Mucosa of rectum (tissue), 2 donors: ENCODE data around the gene ZNF468.
"Not testable (repeated sequence)": the region's sequence is repeated elsewhere in the genome, so short reads cannot be mapped to it uniquely, and the experiment has no call there.

ENCODE experiments used
- H3K27ac ChIP-seq, 2 donors: one replicate each; pipeline ENCODE4 v1.7.0; 2013; ENCODE audit warnings: inconsistent platforms in 2 of 2, low read depth in 2 of 2, low read length in 2 of 2
- H3K27me3 ChIP-seq, 2 donors: one replicate each; pipeline ENCODE4 v1.7.0; 2013; ENCODE audit warnings: low read length in 2 of 2; ENCODE audit not compliant: control insufficient read depth in 2 of 2, insufficient read depth in 2 of 2
- H3K36me3 ChIP-seq, 2 donors: one replicate each; pipeline ENCODE4 v1.7.0; 2013; ENCODE audit warnings: low read length in 2 of 2; ENCODE audit not compliant: control insufficient read depth in 2 of 2, insufficient read depth in 2 of 2
- H3K4me1 ChIP-seq, 2 donors: one replicate each; pipeline ENCODE4 v1.7.0; 2013; ENCODE audit warnings: low read length in 2 of 2, mild to moderate bottlenecking in 1 of 2; ENCODE audit not compliant: control insufficient read depth in 2 of 2, insufficient read depth in 2 of 2
- H3K4me3 ChIP-seq, 2 donors: one replicate each; pipeline ENCODE4 v1.7.0; 2013; ENCODE audit warnings: low read length in 2 of 2
- H3K9ac ChIP-seq, 2 donors: one replicate each; pipeline ENCODE4 v1.7.0; 2013; ENCODE audit warnings: low read length in 2 of 2, low read depth in 1 of 2, mild to moderate bottlenecking in 1 of 2
- H3K9me3 ChIP-seq, 2 donors: one replicate each; pipeline ENCODE4 v1.7.0; 2013; ENCODE audit warnings: low read length in 2 of 2; ENCODE audit not compliant: control insufficient read depth in 2 of 2
- donor health status: healthy.
- donor health status: Normal muscosa, but diverticular disease.

ZNF468 gene

GRCh38 chr19:52857378-52858191, at the start of gene ZNF468:
ZNF468 (minus strand) TSS chr19:52857619; CDS start chr19:52854272, 3,347 bp downstream.
- Histone ChIP-seq H3K9ac (peak within 1 kb of the TSS; percentile 73 to 84), H3K27ac (peak within 1 kb of the TSS; percentile 44 to 61), H3K36me3 (peaks cover 8 to 12% of the 10 kb centered on the region in 2 donors)

DNA sequence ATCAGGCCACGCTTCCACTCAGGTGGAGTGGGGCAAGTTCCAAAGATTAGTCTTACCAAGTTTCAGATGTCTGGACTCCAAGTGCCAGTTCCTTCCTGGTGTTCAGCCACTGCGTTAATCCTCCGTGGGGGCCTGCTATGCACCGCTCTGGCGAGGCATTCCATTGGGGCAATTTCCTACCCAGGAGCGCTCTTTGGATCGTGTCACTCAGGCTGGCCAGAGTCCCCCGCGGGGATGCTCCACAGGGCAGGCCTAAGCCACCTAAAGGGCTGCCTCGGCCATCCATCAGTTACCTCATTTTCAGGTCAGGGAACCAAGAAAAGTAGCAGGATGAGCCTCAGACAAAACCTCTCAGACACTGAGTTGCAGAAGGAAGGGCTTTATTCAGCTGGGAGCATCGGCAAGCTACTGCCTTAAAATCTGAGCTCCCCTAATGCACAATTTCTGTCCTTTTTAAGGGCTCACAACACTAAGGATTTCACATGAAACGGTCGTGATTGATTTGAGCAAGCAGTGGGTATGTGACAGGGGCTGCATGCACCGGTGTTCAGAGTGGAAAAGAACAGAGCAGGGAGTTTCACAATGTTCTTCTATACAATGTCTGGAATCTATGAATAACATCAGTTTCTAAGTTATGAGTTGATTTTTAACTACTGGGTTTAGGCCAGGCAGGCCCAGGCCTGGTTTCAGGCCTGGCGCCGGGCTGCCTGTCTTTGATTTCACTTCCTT, 46.8 kb upstream of the ZNF468 start:
- H3K27me3 ChIP-seq, H3K9ac ChIP-seq, H3K4me1 ChIP-seq, H3K27ac ChIP-seq, H3K9me3 ChIP-seq, H3K4me3 ChIP-seq: not testable (repeated sequence)
- peaks cover 24 to 29% of the 10 kb centered on the region in 2 donors for H3K36me3 ChIP-seq

More at GRCh38 chr19:52857378-52858191, at the start of gene ZNF468:
- H3K4me1 ChIP-seq, H3K9me3 ChIP-seq, H3K27me3 ChIP-seq: not testable (repeated sequence)
- H3K4me3 ChIP-seq: peak within 1 kb of the TSS; percentile 78 to 89

DNA sequence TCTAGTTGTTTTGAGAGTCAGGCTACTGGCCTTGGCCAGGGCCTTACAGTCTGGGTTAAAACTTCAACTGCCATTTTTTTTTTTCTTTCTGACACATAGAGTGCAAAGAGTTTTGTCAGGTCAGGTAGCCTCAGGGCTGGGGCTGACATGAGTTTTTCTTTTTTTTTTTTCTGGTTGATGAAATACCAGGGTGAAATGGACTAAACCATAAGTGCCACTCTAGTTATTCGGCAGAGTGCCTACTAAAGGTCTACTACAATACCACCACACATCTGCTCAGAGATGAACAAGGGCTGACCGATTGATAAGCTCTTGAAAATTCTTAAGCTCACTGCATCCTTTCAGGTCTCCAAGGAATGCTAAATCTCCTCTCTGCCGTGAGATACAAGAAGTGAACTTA, 44.4 kb upstream of the ZNF468 start:
- H3K36me3 ChIP-seq: peaks cover 8 to 10% of the 10 kb centered on the region in 2 donors
- no peak overlapping the region for H3K4me3 ChIP-seq
- H3K27ac ChIP-seq: no peak overlapping the region
- H3K9ac ChIP-seq: no peak overlapping the region
- H3K27me3 ChIP-seq: no peaks in the 10 kb centered on the region
- peaks cover 3% of the 10 kb centered on the region in 2 donors for H3K4me1 ChIP-seq
- H3K9me3 ChIP-seq: peaks cover 0 to 9% of the 10 kb centered on the region in 2 donors

- not testable (repeated sequence) for H3K9ac ChIP-seq, H3K27ac ChIP-seq
These were observed 41.2 kb upstream of the ZNF468 start for GRCh38 chr19:52898596-52898995.

GRCh38 chr19:52898101-52898500, 40.7 kb upstream of the ZNF468 start:
- H3K9ac ChIP-seq: no peak overlapping the region

More at GRCh38 chr19:52898596-52898995, 41.2 kb upstream of the ZNF468 start:
- not testable (repeated sequence) for H3K9me3 ChIP-seq, H3K27me3 ChIP-seq, H3K4me1 ChIP-seq, H3K36me3 ChIP-seq, H3K4me3 ChIP-seq

GRCh38 chr19:52897138-52897935, 39.9 kb upstream of the ZNF468 start, which contains the start of gene ZNF320:
ZNF320 (minus strand) TSS chr19:52897635; CDS start chr19:52890255, 7,380 bp downstream.
- H3K27ac ChIP-seq: peak within 1 kb of the TSS; percentile 87 to 96
- no peaks in the 10 kb centered on the region for H3K36me3 ChIP-seq
- H3K4me3 ChIP-seq: peak within 1 kb of the TSS; percentile 76 to 98
- H3K9ac ChIP-seq: peak within 1 kb of the TSS; percentile 78 to 97
- no peaks in the 10 kb centered on the region for H3K9me3 ChIP-seq
- peaks cover 8 to 9% of the 10 kb centered on the region in 2 donors for H3K4me1 ChIP-seq
- H3K27me3 ChIP-seq: no peaks in the 10 kb centered on the region

More at GRCh38 chr19:52898101-52898500, 40.7 kb upstream of the ZNF468 start:
- Histone ChIP-seq H3K4me1 (peaks cover 8 to 9% of the 10 kb centered on the region in 2 donors), H3K27me3 (no peaks in the 10 kb centered on the region), H3K4me3 (peak overlapping the region; percentile 76 to 98), H3K36me3 (no peaks in the 10 kb centered on the region), H3K9me3 (no peaks in the 10 kb centered on the region), H3K27ac (peak overlapping the region; percentile 87 to 96)

- Histone ChIP-seq H3K9ac (peak overlapping the region; percentile 78 to 97), H3K9me3 (no peaks in the 10 kb centered on the region), H3K27me3 (no peaks in the 10 kb centered on the region), H3K4me1 (peaks cover 8 to 9% of the 10 kb centered on the region in 2 donors), H3K4me3 (peak overlapping the region; percentile 76 to 98), H3K27ac (peak overlapping the region; percentile 87 to 96), H3K36me3 (peaks cover 0 to under 1% of the 10 kb centered on the region in 2 donors)
These were observed 39.2 kb upstream of the ZNF468 start for GRCh38 chr19:52896431-52897137.

DNA sequence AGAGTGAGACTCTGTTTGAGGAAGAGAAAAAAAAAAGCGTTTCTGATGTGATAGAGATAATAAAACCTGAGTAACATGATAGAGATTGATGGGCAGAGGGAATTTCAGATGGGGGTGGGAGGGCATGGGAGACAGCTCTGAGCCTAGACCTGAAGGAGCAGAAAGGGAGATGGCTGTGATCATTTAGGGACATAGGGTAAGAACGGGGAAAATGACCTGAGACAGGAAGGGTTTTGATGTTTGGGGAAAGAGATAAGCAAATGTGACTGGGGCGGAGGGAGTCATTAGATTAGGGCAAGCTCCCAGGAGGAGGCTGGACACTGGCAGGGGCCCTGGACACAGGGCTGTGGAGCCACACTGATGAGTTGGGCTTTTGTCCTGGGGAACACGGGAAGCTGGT, 33.9 kb upstream of the ZNF468 start:
- H3K4me1 ChIP-seq: peaks cover under 1 to 1% of the 10 kb centered on the region in 2 donors
- H3K9me3 ChIP-seq: no peaks in the 10 kb centered on the region
- no peaks in the 10 kb centered on the region for H3K27me3 ChIP-seq
- H3K27ac ChIP-seq: no peak overlapping the region
- H3K36me3 ChIP-seq: peaks cover 27 to 39% of the 10 kb centered on the region in 2 donors
- H3K4me3 ChIP-seq: no peak overlapping the region
- no peak overlapping the region for H3K9ac ChIP-seq

DNA sequence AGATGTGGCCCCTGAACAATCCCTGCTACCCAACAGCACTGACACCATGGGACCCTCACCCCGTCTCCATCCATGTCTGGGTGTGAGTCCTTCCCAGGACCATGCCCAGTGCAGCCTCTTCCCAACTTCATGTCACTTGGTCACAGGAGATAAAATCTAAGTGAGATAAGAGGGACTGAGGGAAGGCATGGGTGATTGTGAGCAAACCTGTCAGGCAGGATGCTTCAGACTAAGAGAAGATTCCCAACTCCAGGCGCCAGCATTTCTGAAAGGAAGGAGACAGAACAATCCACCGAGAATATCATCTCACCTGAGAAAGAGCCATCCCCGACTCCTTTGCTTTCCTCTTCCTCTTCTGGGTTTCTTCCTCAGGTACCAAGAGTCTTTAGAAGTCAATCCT, 32.5 kb upstream of the ZNF468 start:
- Histone ChIP-seq H3K36me3 (peaks cover 32 to 47% of the 10 kb centered on the region in 2 donors), H3K27ac (no peak overlapping the region), H3K9me3 (no peaks in the 10 kb centered on the region), H3K27me3 (no peaks in the 10 kb centered on the region), H3K9ac (no peak overlapping the region), H3K4me3 (no peak overlapping the region), H3K4me1 (no peaks in the 10 kb centered on the region)
